Esophagus squamous epithelium (tissue), 4 donors: ENCODE results near the gene ACACA.

Experiments used
- CTCF ChIP-seq, 6 experiments: fragments of 450-650 bp in 4 of 6; fragments of 200-600 bp in 2 of 6; sonication (generic) in 2 of 6; IDR thresholded peaks; one replicate each; pipeline ENCODE4 v1.5.1; 2016 to 2019; ENCODE audit warnings: antibody characterized with exemption in 6 of 6, mild to moderate bottlenecking in 4 of 6, moderate library complexity in 4 of 6
- POLR2A ChIP-seq, 4 donors: fragments of 450-650 bp; IDR thresholded peaks; one replicate each; pipeline ENCODE4 v1.6.1; 2017; ENCODE audit warnings: antibody characterized with exemption in 4 of 4, mild to moderate bottlenecking in 4 of 4, moderate library complexity in 3 of 4

- no peak for TF ChIP-seq POLR2A (IDR thresholded peaks at IDR 0.05)
- TF ChIP-seq CTCF (IDR thresholded peaks at IDR 0.05): no peak
These were observed 258.5 kb downstream of the ACACA start for GRCh38 chr17:37148156-37148555.
